ENCODE data around the gene LPAR1.

Gene LPAR1

DNA sequence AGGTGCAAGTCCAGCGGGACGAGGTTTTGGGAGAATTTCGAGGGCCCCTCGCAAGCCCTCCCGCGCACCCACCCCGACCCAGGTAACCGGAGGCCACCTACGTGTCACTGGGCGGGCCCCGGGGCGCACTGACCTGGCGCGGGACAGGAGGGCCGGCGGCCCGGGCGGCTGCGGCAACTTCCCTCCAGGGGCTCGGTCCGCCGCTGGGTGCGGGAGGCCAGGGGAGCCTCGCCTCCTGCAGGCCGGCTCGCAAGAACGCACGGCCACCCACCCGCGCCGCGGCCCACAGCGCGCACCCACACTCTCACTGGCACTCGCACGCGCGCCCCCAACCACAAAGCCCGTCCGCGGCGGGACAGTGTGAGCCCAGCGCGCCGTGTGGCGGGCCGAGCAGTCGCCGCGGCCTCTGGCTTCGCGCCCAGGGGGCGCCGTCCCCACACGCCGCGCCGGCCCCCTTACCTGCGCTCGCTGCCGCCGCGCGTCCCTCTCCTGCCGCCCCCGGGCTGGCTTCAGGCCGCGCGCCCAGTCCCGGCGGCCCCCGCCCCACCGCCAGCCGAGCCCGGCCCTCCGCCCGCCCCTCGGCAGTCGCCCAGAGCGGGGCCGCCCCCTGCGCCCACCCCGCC is 451 bp downstream of the LPAR1 start:
- no peak for DNase-seq (ENCODE audit: low read depth in 2 of 2)

DNA sequence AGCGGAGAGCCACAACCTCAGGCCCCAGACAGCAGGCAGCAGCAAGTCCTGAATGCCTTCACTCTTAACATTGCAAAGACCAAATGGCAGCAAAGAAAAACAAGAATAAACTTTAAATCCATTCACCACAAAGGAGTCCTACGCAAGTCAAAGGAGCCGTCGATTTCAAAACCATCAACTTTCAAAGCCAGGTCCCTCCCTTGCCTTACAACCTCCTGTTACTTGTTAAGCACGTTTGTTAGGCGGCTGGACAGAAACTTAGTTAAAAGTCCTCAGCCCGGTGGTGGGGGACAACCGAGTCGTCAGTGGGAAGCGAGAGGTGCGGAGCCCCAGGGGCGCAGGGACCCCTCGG is 938 bp downstream of the LPAR1 start:
- DNase-seq (ENCODE audit: low read depth in 2 of 2) = no peak

DNA sequence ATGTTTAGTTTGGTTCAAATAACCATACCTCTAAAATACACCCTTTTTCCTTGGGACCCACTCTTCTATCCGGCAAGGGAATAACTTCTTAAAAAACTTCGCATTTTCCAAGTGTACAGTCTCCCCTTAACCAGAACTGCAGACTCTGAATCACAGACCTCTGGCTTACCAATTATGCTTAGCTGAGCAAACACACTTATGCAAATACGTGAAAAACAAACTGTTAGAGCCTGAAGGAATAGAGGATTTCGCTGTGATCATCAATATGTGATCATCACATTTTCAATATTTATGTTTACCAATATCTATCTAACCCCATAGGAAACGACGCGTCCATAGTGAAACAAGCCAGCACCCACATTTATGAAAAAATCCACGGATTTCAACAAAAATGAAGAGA is 1.3 kb downstream of the LPAR1 start:
- no peak for DNase-seq (ENCODE audit: low read depth in 2 of 2)

DNA sequence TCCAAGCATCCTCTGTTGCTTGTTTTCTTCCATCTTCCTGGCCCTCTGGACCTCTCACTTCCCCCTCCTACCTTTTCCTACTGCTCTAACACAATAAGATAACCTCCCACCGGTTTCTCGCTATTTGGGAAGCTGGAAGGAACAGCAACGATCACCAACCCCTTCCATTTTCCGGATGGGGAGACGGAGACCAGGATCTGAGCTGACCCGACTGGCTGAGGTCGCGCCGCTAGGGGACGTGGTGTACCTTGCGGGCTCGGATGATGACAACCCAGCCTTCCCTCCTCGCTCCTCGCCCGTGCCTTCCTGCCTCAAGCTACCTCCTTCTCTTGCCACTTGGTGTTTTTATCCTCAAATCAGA is 1.9 kb downstream of the LPAR1 start:
- no peak for DNase-seq (ENCODE audit: low read depth in 2 of 2)

DNA sequence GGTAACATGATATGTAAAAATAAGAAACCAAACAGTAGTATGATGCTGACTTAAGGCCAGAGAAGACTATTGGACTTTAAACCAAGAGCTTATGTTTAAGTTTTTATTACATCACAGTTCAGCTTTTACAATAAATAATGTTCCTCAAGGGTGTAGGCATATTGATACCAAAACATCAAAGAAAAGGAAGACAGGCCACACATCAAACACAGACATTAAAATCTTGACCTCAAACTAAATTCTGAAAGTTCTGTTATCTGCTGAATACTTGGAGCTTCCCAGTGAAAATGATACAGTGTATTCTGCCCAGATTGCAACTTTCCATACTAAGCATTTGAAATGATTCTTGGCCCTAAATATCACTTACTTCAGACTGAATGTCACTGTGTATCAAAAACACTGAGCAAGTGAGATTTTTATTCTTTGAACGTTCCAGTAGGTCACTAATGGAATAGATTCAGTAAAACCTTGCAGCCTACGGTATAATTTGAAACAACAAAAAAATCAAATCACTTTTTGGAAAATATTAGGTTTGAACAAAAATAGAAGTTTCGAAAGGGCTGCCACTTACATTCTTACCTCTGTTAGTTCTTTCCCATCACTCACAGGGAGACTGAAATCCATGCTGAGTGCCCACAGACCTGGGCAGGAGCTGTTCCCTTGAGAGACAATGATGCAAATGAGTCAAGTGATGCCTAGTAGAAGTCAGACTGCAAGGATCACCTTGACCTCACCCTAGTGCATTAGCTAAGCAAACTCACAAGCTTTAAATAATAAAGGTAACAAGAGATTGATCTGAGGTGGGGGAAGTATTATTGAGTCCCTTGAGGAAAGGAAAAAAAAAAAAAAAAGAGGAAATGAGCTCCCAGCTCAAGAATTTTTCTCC is 2.5 kb downstream of the LPAR1 start:
- no peak for DNase-seq (ENCODE audit: low read depth in 2 of 2)

DNA sequence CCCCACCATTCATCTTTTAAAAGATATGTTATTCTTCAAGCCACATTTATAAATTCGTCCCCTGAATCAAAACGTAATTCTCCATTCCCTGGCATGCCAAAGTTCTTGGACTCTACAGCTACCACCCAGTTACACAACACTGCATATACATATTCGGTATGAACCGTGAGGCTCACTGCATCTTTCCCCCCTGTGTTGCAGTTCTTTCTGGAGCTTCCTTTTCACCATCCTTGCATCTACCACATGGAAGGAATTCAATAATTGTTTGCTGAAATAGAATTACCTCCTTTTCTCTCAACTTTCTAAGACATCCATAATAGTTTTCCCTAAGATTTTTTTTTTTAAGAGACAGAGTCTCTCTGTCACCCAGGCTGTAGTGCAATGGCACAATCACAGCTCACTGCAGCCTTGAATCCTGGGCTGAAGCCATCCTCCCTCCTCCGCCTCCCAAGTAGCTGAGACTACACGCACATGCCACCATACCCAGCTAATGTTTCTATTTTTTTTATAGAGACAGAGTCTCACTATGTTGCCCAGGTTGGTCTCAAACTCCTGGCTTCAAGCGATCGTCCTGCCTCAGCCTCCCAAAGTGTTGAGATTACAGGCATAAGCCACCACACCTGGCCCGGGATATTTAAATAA is 3.3 kb downstream of the LPAR1 start:
- no peak for DNase-seq (ENCODE audit: low read depth in 2 of 2)

DNA sequence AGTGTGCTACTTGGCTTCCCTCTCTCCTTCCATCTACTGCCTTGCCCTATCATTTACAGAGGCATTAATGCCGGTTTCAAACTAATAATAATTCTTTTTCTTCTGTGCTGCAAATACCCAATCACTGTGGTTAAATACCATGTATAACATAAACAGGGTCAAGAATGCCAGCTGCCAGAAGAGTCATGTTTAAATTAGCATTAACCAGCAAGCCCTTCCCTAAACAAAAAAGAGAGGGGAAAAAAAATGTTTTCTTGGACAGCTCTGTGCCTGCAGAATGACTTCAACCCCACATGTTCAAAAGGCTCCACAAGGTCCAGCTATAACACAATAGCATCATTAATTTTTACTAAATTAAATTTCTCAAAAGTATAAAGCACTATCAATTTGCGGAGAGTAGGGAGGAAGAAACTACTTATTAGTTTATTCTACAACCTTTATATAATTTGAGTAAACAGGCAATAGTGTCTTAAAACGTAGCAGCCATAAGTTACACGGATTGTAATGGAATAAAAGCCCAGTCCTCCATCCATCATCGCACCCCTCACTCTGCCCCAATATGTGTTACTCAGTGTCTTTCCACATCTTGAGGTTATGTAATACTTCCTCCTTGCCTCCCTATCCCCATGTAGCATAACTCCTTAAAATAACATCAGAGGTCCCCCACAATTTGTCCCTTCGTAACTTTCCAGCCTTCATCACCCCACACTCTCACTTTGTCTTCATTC is 3.9 kb downstream of the LPAR1 start:
- DNase-seq (ENCODE audit: low read depth in 2 of 2) = no peak

DNA sequence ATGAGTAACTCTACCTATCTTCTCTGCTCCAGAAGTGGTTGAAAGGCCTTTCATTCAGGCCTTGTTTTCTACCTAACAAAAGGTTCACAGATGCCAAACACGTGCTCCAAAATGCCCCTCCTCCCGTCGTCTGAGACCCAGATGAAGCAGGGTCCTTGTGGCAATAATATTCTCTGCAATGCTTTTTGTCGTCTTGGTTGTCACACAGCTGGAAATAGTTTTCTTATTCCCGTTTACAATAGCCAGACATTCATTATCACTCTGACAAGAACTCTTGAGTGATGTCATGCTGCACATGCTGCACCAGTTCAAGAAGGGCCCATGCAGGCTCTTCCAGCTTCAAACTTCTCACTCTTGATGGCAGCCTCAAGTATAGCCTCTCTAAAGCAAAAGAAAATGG is 7.8 kb downstream of the LPAR1 start:
- DNase-seq (ENCODE audit: low read depth in 2 of 2) = no peak

DNA sequence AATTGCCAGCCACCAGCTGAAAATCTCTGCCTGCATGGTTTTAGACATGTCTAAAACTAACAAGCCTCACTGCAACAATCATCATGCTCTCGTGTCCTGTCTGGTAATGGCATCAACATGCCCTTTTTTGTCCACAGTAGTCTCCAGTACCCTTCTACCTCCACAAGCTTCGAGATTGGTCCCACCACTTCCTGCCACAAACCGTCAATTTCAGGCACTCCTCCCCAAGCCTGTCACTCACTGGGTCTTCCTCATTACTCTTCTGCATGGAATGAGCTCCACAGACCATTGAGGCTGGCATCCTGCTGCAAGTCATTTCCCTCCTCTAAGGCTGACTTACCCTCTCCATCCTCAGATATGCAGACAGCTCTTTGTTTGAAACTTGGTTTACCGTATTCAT is 9.0 kb downstream of the LPAR1 start:
- DNase-seq (ENCODE audit: low read depth in 2 of 2) = no peak

DNA sequence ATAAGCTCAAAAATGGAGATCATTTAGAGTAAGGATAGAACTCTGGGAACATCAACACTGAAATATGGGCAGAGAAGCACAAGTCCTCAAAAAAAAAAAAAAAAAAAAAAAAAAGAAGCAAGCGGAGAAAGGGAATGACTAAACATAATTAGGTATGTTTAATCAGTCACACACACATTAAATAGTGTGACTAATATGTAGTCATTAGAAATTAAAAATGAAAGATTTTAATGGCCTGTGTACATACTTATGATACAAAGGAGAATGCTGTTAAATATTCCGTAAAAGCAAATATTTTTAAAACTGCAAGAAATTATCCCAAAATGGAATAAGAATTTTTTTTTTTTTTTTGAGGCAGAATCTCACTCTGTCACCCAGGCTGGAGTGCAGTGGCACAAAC is 10.5 kb downstream of the LPAR1 start:
- no peak for DNase-seq (ENCODE audit: low read depth in 2 of 2)

DNA sequence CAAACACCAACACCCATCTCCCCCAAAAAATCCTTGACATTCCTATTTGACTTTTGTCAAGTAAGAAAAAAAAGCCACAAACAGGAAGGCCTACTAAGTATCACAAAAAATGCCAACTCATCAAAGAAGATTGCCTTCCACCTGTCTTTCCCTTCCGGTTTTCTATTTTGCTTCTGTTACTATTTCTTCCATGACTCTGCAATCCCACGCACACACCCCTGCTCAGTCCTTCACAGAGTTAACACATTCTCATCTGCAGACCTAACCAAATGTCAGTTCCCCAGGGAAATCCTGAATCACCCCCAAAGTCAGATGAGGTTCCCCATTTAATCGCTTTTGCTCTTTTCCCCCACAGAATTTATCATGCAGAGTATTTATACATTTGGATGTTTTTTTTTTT is 15.1 kb downstream of the LPAR1 start:
- DNase-seq (ENCODE audit: low read depth in 2 of 2) = no peak

DNA sequence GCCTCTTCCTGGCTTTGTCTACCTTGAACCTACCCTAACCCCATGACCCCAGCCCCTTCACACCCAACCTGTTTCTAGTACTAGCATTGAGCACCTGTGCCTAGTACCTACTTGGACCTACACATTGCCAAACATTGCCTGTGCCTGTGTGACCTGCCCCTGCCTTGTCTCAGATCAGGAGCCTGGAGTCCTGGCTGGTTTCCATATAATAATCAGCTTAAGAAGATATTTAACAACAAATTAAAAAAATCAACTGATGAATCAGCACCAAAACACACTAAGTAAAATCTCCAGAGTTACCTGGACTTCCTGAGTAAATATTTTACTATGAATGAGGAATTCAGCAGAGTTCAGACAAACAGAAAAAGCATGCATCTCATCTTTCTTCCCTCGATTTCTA is 17.7 kb downstream of the LPAR1 start:
- DNase-seq (ENCODE audit: low read depth in 2 of 2) = no peak

DNA sequence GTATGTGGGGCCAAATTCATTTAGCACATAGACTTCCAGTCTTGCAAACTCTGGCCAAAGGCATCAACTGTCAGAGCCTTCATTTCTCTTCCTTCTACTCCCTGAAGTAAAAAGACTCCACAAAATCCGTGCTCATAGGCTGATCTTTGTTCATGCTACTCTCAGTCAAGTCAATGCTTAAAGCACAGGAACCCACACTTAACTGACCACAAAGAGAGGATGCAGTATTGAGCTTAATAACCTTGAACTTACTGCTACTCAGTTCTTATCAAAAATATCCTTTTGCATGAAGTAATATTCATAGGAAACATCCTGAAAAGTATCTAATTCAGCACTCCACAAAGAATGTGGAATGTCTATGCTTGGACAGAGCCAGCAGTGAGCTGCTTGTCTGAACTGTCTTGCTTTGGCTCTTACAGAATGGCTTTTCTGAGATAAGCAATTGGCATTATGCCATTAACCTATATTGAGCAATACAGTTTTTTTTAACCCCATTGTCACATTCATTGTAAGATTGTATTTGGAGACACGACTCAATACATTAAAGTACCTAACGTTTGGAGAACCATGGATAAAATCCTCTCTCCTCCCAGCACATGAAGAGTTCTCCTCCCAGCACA is 21.7 kb downstream of the LPAR1 start:
- DNase-seq (ENCODE audit: low read depth in 2 of 2) = no peak

DNA sequence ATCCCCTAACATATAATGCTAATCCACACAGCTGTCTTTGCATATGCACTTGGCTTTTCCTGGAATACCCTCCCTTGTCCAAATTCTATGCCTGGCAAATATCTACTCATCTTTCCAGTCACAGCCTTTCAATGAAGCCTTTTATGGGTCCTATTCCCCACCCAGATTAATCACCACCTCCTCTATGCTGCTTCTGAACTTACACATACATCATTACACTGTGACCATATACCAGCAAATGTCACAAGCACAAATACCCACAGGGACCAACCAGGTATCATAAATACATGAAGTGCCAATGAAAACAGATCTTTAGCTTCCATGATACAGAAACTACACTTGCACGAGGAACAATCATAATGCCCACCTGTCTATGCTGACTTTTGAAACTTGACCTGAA is 22.3 kb downstream of the LPAR1 start:
- DNase-seq (ENCODE audit: low read depth in 2 of 2) = no peak

DNA sequence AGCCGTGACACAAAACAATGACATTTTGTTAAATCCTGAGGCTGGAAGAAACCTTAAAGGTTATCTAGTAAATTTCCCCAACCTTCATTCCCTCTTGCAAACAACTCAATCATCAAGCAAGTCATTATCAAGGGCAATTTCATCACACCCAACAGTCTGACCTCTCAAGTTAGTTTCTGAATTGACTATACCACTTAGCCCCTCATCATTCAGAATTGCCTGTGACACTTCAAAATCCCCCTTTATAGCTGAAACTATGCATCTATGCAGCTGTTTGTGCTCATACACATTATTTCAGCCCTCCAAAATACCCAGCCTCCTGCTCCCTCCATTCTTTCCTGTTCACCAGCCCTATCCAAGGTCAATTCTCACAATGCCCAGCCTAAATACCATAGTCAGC is 24.6 kb downstream of the LPAR1 start:
- no peak for DNase-seq (ENCODE audit: low read depth in 2 of 2)

DNA sequence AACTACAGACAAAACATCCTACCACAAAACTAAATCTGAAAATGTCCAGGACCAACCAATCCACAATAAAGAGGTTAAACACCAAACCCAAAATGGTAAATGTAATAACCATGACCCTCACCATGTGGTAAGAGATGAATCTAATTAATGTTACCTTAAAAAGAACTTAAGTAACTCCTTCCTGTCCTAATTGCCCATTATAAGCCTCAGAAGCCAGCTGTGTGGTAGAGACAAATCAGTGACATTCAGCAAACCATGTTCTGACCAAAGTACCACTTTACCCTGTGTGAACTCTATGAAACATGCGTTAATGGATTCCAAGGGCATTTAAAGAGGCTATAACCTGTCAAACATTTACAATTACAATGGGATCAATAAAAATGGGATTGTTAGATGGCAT is 25.0 kb downstream of the LPAR1 start:
- no peak for DNase-seq (ENCODE audit: low read depth in 2 of 2)

DNA sequence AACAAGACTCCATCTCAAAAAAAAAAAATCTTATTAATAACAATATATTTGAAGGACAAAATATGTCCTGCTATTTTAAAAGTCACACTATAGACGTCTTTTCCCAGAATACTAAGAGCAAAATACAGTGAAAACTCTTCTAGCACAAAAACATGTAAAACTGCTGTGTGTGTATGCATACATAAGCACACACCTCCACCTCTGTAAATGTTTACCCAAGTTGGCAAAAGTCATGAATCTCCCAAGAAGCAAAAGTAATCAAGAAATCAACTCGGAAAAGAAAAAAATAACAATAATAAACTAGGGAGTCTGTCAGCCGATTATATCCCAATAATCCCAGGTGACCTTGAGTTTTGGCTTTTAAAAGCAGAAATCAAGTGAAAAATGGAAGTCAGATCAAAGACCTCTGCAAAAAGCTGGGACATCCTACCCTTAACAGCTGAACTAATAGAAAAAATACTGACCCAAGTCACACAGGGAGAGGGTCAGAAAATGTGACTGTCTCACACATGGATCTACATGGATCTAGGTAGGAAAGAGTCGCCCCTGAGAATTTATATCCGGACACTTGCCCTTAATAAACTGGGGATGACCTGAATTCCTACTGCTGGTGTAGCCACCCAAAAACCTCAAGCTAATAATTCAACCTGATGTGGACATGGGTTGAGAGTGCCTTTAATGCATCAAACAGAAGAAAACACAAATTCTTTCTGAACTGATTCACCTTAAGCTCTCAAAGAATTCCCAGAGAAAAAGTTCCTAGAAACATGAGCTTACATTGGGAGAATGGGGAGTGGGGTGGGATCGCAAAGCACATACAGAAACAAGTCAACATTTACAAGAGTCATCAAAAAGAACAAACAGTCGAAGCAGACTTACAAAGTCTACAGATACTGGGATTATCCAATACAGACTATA is 29.9 kb downstream of the LPAR1 start:
- DNase-seq (ENCODE audit: low read depth in 2 of 2) = no peak

DNA sequence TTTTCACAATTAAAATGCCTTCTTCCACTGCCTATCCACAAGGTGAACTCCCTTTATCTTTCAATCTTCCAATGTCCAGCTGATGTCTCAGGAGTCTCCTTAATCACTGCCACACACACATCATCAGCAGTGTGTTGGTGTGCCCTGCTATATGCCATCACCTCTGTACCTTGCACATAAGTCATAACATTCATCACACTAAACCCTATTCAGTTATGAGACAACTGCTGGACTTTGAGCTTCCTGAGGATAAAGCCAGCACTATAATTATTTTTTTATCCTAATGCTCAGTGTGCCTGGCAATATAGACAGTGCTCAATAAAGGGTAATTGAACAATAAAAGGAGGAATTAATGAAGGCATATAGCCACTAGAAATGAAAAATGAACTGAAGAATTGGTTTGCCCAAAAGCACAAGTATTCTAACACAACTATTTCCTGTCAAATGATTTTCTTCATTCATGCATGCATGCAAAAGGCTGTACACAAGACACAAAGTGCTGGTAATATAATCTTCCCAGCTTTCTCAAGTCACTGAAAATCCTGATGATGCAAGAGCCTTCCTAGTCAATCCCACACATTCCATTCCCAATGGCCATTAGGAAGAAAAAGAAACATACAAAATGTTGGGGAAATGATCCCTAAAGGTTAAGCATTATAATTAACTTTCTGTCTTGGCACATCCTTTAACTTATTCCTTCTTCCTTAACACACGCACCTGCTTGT is 32.4 kb downstream of the LPAR1 start:
- no peak for DNase-seq (ENCODE audit: low read depth in 2 of 2)

DNA sequence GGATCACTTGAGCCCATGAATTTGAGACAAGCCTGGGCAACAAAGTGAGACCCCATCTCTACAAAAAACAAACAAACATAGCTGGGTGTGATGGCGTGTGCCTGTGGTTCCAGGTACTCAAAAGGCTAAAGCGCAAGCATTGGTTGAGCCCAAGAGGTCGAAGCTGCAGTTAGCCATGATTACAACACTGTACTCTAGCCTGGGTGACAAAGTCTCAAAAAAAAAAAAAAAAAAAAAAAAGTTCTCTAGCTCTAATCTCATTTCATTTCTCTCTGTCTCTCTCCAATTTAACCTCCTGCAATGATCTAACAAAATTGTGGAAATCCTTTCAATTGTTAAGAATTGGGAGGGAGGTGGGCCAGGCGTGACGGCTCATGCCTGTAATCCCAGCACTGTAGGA is 33.3 kb downstream of the LPAR1 start:
- DNase-seq (ENCODE audit: low read depth in 2 of 2) = no peak

DNA sequence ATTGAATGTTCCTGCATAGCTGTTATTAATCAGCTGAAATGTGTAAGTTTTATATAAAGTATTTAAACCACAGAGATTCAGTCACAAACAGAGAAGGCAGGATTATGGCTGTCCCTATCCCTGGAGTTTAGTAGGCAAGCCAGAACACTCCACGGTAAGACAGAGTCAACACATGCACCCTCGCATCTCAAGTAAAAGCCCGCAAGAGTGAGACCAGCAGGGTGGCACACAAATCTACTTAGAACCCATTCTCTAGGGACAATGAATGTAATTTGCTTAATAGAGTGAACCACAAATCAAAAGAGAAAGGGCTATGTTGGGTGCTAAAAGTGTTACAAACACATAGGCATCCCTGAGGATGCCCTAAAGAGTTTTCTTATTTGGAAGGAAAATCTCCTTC is 35.1 kb downstream of the LPAR1 start:
- no peak for DNase-seq (ENCODE audit: low read depth in 2 of 2)

All from activated CD4-positive, alpha-beta T cell treated with anti-CD3 and anti-CD28 coated beads for 24 hours (primary cell).